Tibial artery (tissue), 4 donors: Measurements from ENCODE around the gene CYSLTR2.

Experiments used
- DNase-seq, 2 donors: peaks; one replicate each; pipeline ENCODE4 v3.0.0-alpha.2; 2019
- H3K27ac ChIP-seq, 2 donors: fragments of 200-600 bp; sonication (generic) in 1 of 2; 1 replicate in 1 of 2; 2 replicates in 1 of 2; pipeline ENCODE4 v1.5.1; 2018 to 2019; ENCODE audit warnings: mild to moderate bottlenecking in 1 of 2
- H3K27me3 ChIP-seq, 2 donors: fragments of 200-600 bp; sonication (generic) in 1 of 2; one replicate each; pipeline versions ENCODE4 v1.5.1 to v1.6.0; 2016 to 2019
- H3K36me3 ChIP-seq, 3 donors: fragments of 200-600 bp; sonication (generic) in 2 of 3; one replicate each; pipeline ENCODE4 v1.5.1; 2016 to 2019; ENCODE audit warnings: mild to moderate bottlenecking in 2 of 3
- H3K4me1 ChIP-seq, 4 donors: fragments of 200-600 bp; sonication (generic) in 2 of 4; 1 replicate in 3 of 4; 2 replicates in 1 of 4; pipeline ENCODE4 v1.5.1; 2016 to 2019
- H3K4me3 ChIP-seq, 2 donors: fragments of 200-600 bp; sonication (generic) in 1 of 2; 1 replicate in 1 of 2; 2 replicates in 1 of 2; pipeline ENCODE4 v1.5.1; 2018 to 2019; ENCODE audit warnings: mild to moderate bottlenecking in 2 of 2
- H3K9me3 ChIP-seq, 3 donors: fragments of 200-600 bp; sonication (generic) in 1 of 3; one replicate each; pipeline ENCODE4 v1.5.1; 2016 to 2019
- intact Hi-C: fragments of 100-400 bp; cut with DNase I; formaldehyde crosslinking; loops from one replicate; pipeline ENCODE4 v1.15.0; 2023; ENCODE audit warnings: low total_unique reads
- TF ChIP-seq, protein P1 (sequence below), 2 experiments: fragments of 200-600 bp in 1 of 2; fragments of 450-650 bp in 1 of 2; IDR thresholded peaks; one replicate each; pipeline ENCODE4 v1.5.1; 2017 to 2019; ENCODE audit warnings: antibody characterized with exemption in 2 of 2, mild to moderate bottlenecking in 1 of 2, moderate library complexity in 1 of 2

Gene CYSLTR2

DNA sequence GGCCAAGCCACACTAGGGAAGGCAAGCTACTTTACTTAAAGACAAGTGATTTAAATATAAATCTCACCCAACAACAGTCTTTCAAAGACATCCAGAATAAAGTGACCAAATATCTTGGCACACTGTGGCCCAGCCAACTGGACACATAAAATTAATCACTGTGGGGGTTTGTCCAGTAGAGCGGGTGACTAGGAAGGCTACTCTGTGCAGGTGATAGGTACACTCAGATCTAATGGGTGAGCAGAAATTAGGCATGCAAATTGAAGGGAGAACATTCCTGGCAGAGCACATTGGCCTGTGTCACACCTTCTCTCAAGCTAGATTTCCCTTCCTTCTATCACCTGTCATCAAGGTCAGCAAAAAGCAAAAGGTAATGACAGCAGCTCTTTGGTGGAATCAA lies 23.4 kb upstream of the CYSLTR2 start:
- TF ChIP-seq, protein P1, sequence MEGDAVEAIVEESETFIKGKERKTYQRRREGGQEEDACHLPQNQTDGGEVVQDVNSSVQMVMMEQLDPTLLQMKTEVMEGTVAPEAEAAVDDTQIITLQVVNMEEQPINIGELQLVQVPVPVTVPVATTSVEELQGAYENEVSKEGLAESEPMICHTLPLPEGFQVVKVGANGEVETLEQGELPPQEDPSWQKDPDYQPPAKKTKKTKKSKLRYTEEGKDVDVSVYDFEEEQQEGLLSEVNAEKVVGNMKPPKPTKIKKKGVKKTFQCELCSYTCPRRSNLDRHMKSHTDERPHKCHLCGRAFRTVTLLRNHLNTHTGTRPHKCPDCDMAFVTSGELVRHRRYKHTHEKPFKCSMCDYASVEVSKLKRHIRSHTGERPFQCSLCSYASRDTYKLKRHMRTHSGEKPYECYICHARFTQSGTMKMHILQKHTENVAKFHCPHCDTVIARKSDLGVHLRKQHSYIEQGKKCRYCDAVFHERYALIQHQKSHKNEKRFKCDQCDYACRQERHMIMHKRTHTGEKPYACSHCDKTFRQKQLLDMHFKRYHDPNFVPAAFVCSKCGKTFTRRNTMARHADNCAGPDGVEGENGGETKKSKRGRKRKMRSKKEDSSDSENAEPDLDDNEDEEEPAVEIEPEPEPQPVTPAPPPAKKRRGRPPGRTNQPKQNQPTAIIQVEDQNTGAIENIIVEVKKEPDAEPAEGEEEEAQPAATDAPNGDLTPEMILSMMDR (IDR thresholded peaks at IDR 0.05) = no peak
- Histone ChIP-seq H3K27ac (no peak overlapping the region), H3K4me1 (peaks cover 0 to 36% (median 13%) of the 10 kb centered on the region in 4 donors)

DNA sequence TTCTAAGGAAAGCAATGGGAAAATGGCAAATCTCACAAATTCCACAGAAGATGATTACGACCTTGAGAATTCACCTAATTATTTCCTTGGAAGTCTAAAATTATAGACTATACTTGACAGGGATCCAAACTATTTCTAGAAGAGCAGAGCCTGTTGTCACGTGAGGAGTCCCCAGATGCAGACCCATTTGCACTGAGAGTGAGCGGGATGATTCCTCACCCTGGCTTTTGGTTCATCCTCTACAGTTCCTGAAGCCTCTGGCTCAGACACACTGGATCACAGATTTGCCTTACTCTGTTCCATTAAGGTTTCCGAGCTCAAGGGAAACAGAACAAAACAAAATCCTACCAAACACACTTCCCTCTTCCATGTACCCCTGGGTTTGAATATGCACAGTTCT lies 23.0 kb upstream of the CYSLTR2 start:
- Histone ChIP-seq H3K4me3 (no peak overlapping the region), H3K9me3 (no peaks in the 10 kb centered on the region), H3K4me1 (peaks cover 0 to 35% (median 13%) of the 10 kb centered on the region in 4 donors), H3K36me3 (no peaks in the 10 kb centered on the region), H3K27ac (peak overlapping the region; percentile 0 to 53), H3K27me3 (no peaks in the 10 kb centered on the region)
- no peak for DNase-seq
- intact Hi-C loops = no loop called here
- TF ChIP-seq, protein P1 (IDR thresholded peaks at IDR 0.05) = no peak

More for the DNA sequence above, 23.4 kb upstream of the CYSLTR2 start:
- intact Hi-C loops = no loop called here
- Histone ChIP-seq H3K9me3 (no peaks in the 10 kb centered on the region), H3K27me3 (no peaks in the 10 kb centered on the region), H3K4me3 (no peak overlapping the region), H3K36me3 (no peaks in the 10 kb centered on the region)
- no peak for DNase-seq

DNA sequence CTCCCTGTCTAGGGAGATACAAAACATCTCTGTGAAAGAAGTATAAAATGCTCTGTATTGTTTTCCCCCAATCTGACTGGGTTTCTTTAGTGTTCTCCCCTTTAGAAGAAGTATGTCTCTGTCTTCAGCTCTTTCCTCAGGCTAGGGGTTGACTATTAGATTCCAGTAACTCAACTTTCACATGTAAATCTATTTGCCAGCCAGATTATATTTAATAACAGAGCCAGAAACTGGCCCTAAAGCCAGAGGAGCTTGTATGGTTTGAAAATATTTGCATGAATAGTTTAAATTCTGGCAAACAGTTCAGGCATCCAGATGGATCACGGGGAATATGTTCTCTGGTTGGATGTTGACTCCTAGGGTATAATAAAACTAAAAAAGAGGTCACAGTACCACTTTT lies 22.3 kb upstream of the CYSLTR2 start:
- H3K36me3 ChIP-seq = peaks cover 0 to 5% (median 0%) of the 10 kb centered on the region in 3 donors
- peaks cover 0 to 5% (median 0%) of the 10 kb centered on the region in 3 donors for H3K9me3 ChIP-seq
- no peaks in the 10 kb centered on the region for H3K27me3 ChIP-seq
- H3K4me3 ChIP-seq = no peak overlapping the region
- TF ChIP-seq, protein P1 (IDR thresholded peaks at IDR 0.05) = no peak
- H3K4me1 ChIP-seq = peaks cover 0 to 28% (median 10%) of the 10 kb centered on the region in 4 donors
- DNase-seq = no peak
- H3K27ac ChIP-seq = peak overlapping the region; percentile 0 to 53
- intact Hi-C loops = no loop called here

DNA sequence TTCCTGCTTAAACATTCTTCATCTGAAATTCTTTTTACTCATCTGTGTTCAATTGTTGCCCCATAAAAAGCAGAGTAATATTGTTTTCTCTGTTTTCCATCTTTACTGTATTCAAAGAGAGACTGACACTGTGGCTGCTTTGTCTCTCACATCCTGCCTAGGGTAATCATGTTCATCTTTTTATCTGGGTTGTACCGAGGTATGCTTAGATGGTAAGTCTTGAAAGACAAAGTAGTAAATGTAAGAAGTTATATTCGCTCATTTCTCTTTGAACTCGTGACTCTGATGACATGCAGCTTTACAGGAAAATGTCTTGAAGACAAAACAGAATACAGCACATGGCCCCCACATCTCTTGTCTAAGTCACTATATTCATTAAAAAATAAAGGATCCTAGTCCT lies 20.0 kb upstream of the CYSLTR2 start:
- intact Hi-C loops = no loop called here
- TF ChIP-seq, protein P1 (IDR thresholded peaks at IDR 0.05) = no peak
- H3K27ac ChIP-seq = no peak overlapping the region
- no peaks in the 10 kb centered on the region for H3K27me3 ChIP-seq
- no peak for DNase-seq
- H3K36me3 ChIP-seq = peaks cover 0 to 7% (median 0%) of the 10 kb centered on the region in 3 donors
- H3K4me1 ChIP-seq = peaks cover 0 to 25% (median 6%) of the 10 kb centered on the region in 4 donors
- H3K4me3 ChIP-seq = no peak overlapping the region
- peaks cover 0 to 9% (median 0%) of the 10 kb centered on the region in 3 donors for H3K9me3 ChIP-seq

DNA sequence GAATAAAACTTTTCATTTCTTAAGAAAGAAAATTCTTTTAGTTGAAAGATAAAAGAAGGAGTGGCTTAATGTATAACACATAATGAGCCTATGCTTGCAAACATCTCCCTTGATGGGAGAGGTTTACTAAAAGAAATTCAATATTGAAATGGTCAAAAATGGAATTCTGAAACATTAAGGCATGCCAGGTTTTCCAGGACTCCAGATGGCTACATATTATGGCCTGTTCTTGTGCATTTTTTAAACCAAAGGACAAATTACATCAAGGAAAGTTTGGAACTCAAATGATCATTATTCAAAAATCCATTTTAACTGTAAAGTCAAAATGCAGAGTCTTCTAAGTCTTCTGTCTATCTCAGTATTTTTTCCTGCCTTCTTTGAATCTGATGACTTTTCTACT lies 19.1 kb upstream of the CYSLTR2 start:
- TF ChIP-seq, protein P1 (IDR thresholded peaks at IDR 0.05) = no peak
- Histone ChIP-seq H3K9me3 (peaks cover 0 to 9% (median 0%) of the 10 kb centered on the region in 3 donors), H3K4me1 (peaks cover 0 to 25% (median 6%) of the 10 kb centered on the region in 4 donors), H3K4me3 (no peak overlapping the region), H3K27ac (no peak overlapping the region), H3K27me3 (no peaks in the 10 kb centered on the region), H3K36me3 (peaks cover 0 to 7% (median 0%) of the 10 kb centered on the region in 3 donors)
- DNase-seq = no peak
- intact Hi-C loops = no loop called here

DNA sequence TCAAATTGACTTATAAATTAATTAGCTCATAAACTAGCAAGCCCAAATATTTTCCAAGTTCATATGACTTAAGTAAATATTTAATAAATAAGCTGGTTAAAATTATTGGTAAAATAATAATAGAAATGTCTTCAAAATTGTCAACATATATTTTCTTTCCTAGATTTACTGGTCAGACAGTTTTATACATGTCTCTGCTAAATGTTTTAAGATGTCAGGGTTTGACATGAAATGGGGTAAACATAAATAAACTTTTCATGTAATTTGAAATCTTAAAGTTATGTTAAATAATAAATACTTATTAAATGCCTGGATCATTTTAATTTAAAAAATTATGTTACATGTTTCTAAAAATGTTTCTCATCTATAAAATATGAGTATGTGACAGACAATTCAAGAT lies 18.3 kb upstream of the CYSLTR2 start:
- H3K27me3 ChIP-seq = no peaks in the 10 kb centered on the region
- peaks cover 0 to 9% (median 0%) of the 10 kb centered on the region in 3 donors for H3K9me3 ChIP-seq
- no peak overlapping the region for H3K27ac ChIP-seq
- H3K36me3 ChIP-seq = peaks cover 0 to 7% (median 0%) of the 10 kb centered on the region in 3 donors
- intact Hi-C loops = no loop called here
- no peak overlapping the region for H3K4me3 ChIP-seq
- DNase-seq = no peak
- TF ChIP-seq, protein P1 (IDR thresholded peaks at IDR 0.05) = no peak
- H3K4me1 ChIP-seq = peaks cover 0 to 22% (median 5%) of the 10 kb centered on the region in 4 donors
